WERI-Rb-1 (cell line): ENCODE measurements around the gene KRTAP10-5.
"Not testable (repeated sequence)": the region's sequence is repeated elsewhere in the genome, so short reads cannot be mapped to it uniquely, and the experiment has no call there.

Source experiments
- DNase-seq: peaks from one replicate; pipeline ENCODE4 v3.0.0-alpha.2; 2020
- H3K27ac ChIP-seq: fragments of 250-450 bp; sonication (Bioruptor Pico); 2 replicates; pipeline ENCODE4 v1.5.1; 2020; ENCODE audit warnings: mild to moderate bottlenecking, moderate library complexity
- H3K27me3 ChIP-seq: fragments of 250-450 bp; sonication (Bioruptor Pico); 2 replicates; pipeline ENCODE4 v1.5.1; 2021; ENCODE audit warnings: mild to moderate bottlenecking, low read depth, moderate library complexity; ENCODE audit not compliant: insufficient read depth, severe bottlenecking
- H3K36me3 ChIP-seq: fragments of 250-450 bp; sonication (Bioruptor Pico); 2 replicates; pipeline ENCODE4 v1.5.1; 2020; ENCODE audit warnings: mild to moderate bottlenecking, moderate library complexity
- H3K4me3 ChIP-seq: 2 replicates; pipeline ENCODE4 v1.5.1; 2011; ENCODE audit warnings: low read depth, mild to moderate bottlenecking, control low read depth, low read length
- H3K9me3 ChIP-seq: fragments of 250-450 bp; sonication (Bioruptor Pico); 2 replicates; pipeline ENCODE4 v1.5.1; 2021; ENCODE audit warnings: mild to moderate bottlenecking, moderate library complexity; ENCODE audit not compliant: severe bottlenecking
- CTCF ChIP-seq: IDR thresholded peaks from 2 replicates; pipeline ENCODE4 v1.5.1; 2011; ENCODE audit warnings: low read depth, mild to moderate bottlenecking, control low read depth, inconsistent platforms, low read length

The KRTAP10-5 gene

DNA sequence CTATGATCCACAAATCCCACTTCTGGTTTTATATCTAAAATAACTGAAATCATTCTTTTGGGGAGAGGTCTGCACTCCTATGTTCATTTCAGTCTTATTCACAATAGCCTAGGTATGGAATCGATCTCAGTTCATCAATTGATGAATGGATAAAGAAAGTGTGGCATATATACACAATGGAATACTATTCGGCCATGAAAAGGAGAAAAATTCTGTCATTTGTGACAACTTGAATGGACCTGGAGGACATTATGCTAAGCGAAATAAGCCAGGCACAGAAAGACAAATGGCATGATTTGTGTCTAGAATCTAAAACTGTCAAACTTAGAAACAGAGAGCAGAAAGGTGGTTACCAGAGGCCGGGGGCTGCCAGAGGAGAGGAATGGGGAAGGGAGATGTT lies 26.1 kb upstream of the KRTAP10-5 start:
- no peaks in the 10 kb centered on the region for H3K36me3 ChIP-seq
- TF ChIP-seq CTCF = no peak
- H3K27me3 ChIP-seq = no peaks in the 10 kb centered on the region
- H3K27ac ChIP-seq = no peak overlapping the region
- no peak overlapping the region for H3K4me3 ChIP-seq
- DNase-seq = no peak
- H3K9me3 ChIP-seq = peaks cover 27% of the 10 kb centered on the region

DNA sequence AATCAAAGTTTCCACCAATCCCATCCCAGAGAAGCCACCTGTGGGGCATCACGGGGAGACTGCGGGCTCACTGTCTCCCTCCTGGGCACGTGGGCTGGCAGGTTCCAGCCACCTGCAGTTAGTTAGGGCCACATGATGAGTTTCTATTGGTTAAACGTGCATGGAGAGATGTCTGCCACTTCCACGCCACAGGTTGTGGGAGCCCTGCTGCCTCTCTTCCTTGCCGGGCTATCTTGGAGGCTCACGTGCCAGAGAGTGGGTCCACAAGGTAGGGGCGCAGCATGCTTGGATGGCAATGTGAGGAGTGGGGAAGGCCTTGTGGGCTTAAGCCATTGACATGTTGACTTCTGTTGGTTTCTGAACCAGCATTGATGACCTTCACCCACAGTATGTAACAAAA lies 23.5 kb upstream of the KRTAP10-5 start:
- H3K27me3 ChIP-seq = no peaks in the 10 kb centered on the region
- H3K9me3 ChIP-seq = peaks cover 10% of the 10 kb centered on the region
- H3K36me3 ChIP-seq = no peaks in the 10 kb centered on the region
- H3K27ac ChIP-seq = no peak overlapping the region
- no peak overlapping the region for H3K4me3 ChIP-seq
- DNase-seq = no peak
- TF ChIP-seq CTCF = no peak

- Histone ChIP-seq H3K4me3 (no peak overlapping the region), H3K27ac (no peak overlapping the region), H3K9me3 (peaks cover 13% of the 10 kb centered on the region), H3K36me3 (no peaks in the 10 kb centered on the region), H3K27me3 (no peaks in the 10 kb centered on the region)
- DNase-seq = no peak
- no peak for TF ChIP-seq CTCF
These were observed 22.9 kb upstream of the KRTAP10-5 start for GRCh38 chr21:44603109-44603875.

- no peak for TF ChIP-seq CTCF
- Histone ChIP-seq H3K27me3 (no peaks in the 10 kb centered on the region), H3K27ac (no peak overlapping the region), H3K36me3 (no peaks in the 10 kb centered on the region), H3K4me3 (no peak overlapping the region), H3K9me3 (peaks cover 13% of the 10 kb centered on the region)
- no peak for DNase-seq
These were observed 22.1 kb upstream of the KRTAP10-5 start for GRCh38 chr21:44602463-44602850.

- peak; percentile 38 for DNase-seq
- H3K27me3 ChIP-seq = no peaks in the 10 kb centered on the region
- H3K9me3 ChIP-seq = peaks cover 13% of the 10 kb centered on the region
- H3K4me3 ChIP-seq = no peak overlapping the region
- no peaks in the 10 kb centered on the region for H3K36me3 ChIP-seq
- no peak overlapping the region for H3K27ac ChIP-seq
- TF ChIP-seq CTCF = no peak
These were observed 21.4 kb upstream of the KRTAP10-5 start for GRCh38 chr21:44601596-44602462.

- peaks cover 13% of the 10 kb centered on the region for H3K9me3 ChIP-seq
- H3K4me3 ChIP-seq, H3K27me3 ChIP-seq, DNase-seq, H3K27ac ChIP-seq, H3K36me3 ChIP-seq: not testable (repeated sequence)
These were observed 20.7 kb upstream of the KRTAP10-5 start for GRCh38 chr21:44601091-44601490.

DNA sequence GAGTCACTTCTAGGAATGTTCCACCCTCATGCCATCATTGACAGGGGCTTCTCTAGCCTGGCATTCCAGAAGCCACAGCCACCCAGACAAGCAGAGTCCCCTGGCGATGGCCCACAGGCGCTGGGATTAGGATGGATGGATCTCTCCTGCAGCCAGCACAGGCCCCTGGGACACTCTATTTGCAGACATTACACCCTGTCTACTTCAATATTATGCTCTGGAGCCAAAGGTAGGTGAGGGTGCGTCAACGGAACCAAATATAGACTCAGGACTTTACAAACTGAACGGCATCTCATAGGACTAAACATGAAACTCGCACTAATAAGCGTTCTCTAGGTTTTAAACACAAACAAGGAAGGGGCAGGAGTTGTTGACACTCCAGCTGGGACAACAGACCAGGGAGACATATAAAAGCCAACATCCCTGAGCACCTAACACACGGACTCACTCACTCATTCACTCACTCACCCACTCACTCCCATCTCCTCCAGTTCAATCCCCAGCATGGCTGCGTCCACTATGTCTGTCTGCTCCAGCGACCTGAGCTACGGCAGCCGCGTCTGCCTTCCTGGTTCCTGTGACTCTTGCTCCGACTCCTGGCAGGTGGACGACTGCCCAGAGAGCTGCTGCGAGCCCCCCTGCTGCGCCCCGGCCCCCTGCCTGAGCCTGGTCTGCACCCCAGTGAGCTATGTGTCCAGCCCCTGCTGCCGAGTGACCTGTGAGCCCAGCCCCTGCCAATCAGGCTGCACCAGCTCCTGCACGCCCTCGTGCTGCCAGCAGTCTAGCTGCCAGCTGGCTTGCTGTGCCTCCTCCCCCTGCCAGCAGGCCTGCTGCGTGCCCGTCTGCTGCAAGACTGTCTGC lies 19.9 kb upstream of the KRTAP10-5 start, which contains the start of gene KRTAP10-7:
TSS of gene KRTAP10-7 (plus strand) at position 480 of the 861 bp plus-strand sequence. CDS start at position 505, 25 bp downstream.
- H3K9me3 ChIP-seq = peaks cover 13% of the 10 kb centered on the region
- not testable (repeated sequence) for H3K27me3 ChIP-seq, DNase-seq, H3K36me3 ChIP-seq, H3K27ac ChIP-seq, H3K4me3 ChIP-seq
